22Rv1 (cell line): ENCODE data around the gene FHIT.
"Not testable (repeated sequence)": the region's sequence is repeated elsewhere in the genome, so short reads cannot be mapped to it uniquely, and the experiment has no call there.

ENCODE experiments used
- H3K27ac ChIP-seq: fragments of 450-650 bp; 2 replicates; pipeline ENCODE4 v1.5.1; 2017
- CTCF ChIP-seq: fragments of 450-650 bp; IDR thresholded peaks from 2 replicates; pipeline ENCODE4 v1.5.1; 2017; ENCODE audit warnings: mild to moderate bottlenecking
- ZFX ChIP-seq: fragments of 450-650 bp; IDR thresholded peaks from 2 replicates; pipeline ENCODE4 v1.6.1; 2017; ENCODE audit warnings: antibody characterized with exemption, borderline replicate concordance

The FHIT gene

GRCh38 chr3:61008153-61008997, 242.9 kb downstream of the FHIT start:
- no peak overlapping the region for H3K27ac ChIP-seq
- TF ChIP-seq ZFX (no peak), CTCF (no peak)

- no peak for TF ChIP-seq CTCF
- TF ChIP-seq ZFX = no peak
- H3K27ac ChIP-seq = no peak overlapping the region
Observed at GRCh38 chr3:61005591-61005990, 245.7 kb downstream of the FHIT start.

GRCh38 chr3:60998858-60999257, 252.4 kb downstream of the FHIT start:
- no peak overlapping the region for H3K27ac ChIP-seq
- TF ChIP-seq CTCF (no peak), ZFX (no peak)

- TF ChIP-seq CTCF (no peak), ZFX (no peak)
- no peak overlapping the region for H3K27ac ChIP-seq
Observed at GRCh38 chr3:60992395-60992794, 258.9 kb downstream of the FHIT start.

GRCh38 chr3:60990442-60990730, 260.9 kb downstream of the FHIT start:
- TF ChIP-seq ZFX = no peak
- no peak for TF ChIP-seq CTCF
- H3K27ac ChIP-seq = no peak overlapping the region

GRCh38 chr3:60989626-60990441, 261.4 kb downstream of the FHIT start:
- no peak for TF ChIP-seq CTCF
- TF ChIP-seq ZFX = no peak
- no peak overlapping the region for H3K27ac ChIP-seq

GRCh38 chr3:60987191-60987590, 264.1 kb downstream of the FHIT start:
- H3K27ac ChIP-seq = not testable (repeated sequence)
